Tibial artery (tissue), 4 donors: ENCODE measurements around the gene HLA-C.

Experiments
- DNase-seq, 2 donors: peaks; one replicate each; pipeline ENCODE4 v3.0.0-alpha.2; 2019
- H3K27ac ChIP-seq, 2 donors: fragments of 200-600 bp; sonication (generic) in 1 of 2; 1 replicate in 1 of 2; 2 replicates in 1 of 2; pipeline ENCODE4 v1.5.1; 2018 to 2019; ENCODE audit warnings: mild to moderate bottlenecking in 1 of 2
- H3K27me3 ChIP-seq, 2 donors: fragments of 200-600 bp; sonication (generic) in 1 of 2; one replicate each; pipeline versions ENCODE4 v1.5.1 to v1.6.0; 2016 to 2019
- H3K36me3 ChIP-seq, 3 donors: fragments of 200-600 bp; sonication (generic) in 2 of 3; one replicate each; pipeline ENCODE4 v1.5.1; 2016 to 2019; ENCODE audit warnings: mild to moderate bottlenecking in 2 of 3
- H3K4me1 ChIP-seq, 4 donors: fragments of 200-600 bp; sonication (generic) in 2 of 4; 1 replicate in 3 of 4; 2 replicates in 1 of 4; pipeline ENCODE4 v1.5.1; 2016 to 2019
- H3K4me3 ChIP-seq, 2 donors: fragments of 200-600 bp; sonication (generic) in 1 of 2; 1 replicate in 1 of 2; 2 replicates in 1 of 2; pipeline ENCODE4 v1.5.1; 2018 to 2019; ENCODE audit warnings: mild to moderate bottlenecking in 2 of 2
- H3K9me3 ChIP-seq, 3 donors: fragments of 200-600 bp; sonication (generic) in 1 of 3; one replicate each; pipeline ENCODE4 v1.5.1; 2016 to 2019
- intact Hi-C: fragments of 100-400 bp; cut with DNase I; formaldehyde crosslinking; loops from one replicate; pipeline ENCODE4 v1.15.0; 2023; ENCODE audit warnings: low total_unique reads
- TF ChIP-seq, protein P1 (sequence below), 2 experiments: fragments of 200-600 bp in 1 of 2; fragments of 450-650 bp in 1 of 2; IDR thresholded peaks; one replicate each; pipeline ENCODE4 v1.5.1; 2017 to 2019; ENCODE audit warnings: antibody characterized with exemption in 2 of 2, mild to moderate bottlenecking in 1 of 2, moderate library complexity in 1 of 2

The HLA-C gene

DNA sequence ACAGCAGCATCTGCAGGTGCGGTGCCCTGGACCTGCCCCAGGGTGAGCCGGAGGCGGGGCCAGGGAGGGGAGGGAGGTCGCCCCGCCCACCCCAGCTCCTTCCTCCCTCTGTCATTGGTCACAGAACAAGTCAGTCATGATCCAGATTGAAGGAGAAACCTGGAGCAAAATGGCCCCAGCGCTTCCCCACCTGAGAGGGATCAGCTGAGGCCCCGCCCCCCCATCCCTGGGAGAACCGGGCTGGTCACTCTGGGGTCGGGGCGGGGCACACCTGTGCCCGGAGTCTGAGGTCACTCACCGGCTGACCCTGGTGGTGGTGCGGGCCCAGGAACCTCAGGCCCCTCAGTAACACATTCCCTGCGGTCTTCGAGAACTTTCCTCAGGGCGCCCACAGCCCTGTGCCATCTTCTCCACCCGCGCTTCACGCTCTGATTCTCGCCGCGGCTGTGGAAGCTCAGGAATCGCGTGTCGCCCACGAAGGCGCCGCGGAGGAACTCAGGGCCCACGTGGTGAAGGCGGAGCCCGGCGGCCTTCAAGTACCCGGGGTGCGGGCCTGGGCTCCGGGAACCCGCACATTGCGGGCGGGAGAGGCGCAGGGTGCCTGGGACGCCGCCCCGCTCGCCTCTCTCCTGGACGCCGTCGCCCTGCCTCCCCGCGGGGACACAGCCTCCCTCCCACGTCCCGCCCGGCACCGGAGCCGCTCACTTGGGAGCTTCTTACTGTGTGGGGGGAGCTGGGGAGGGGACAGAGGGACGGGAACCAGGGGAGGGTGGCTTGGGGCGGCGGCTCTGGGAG lies 36.4 kb upstream of the HLA-C start:
- H3K36me3 ChIP-seq: no peaks in the 10 kb centered on the region
- intact Hi-C loops: no loop called here
- no peak overlapping the region for H3K27ac ChIP-seq
- TF ChIP-seq, protein P1, sequence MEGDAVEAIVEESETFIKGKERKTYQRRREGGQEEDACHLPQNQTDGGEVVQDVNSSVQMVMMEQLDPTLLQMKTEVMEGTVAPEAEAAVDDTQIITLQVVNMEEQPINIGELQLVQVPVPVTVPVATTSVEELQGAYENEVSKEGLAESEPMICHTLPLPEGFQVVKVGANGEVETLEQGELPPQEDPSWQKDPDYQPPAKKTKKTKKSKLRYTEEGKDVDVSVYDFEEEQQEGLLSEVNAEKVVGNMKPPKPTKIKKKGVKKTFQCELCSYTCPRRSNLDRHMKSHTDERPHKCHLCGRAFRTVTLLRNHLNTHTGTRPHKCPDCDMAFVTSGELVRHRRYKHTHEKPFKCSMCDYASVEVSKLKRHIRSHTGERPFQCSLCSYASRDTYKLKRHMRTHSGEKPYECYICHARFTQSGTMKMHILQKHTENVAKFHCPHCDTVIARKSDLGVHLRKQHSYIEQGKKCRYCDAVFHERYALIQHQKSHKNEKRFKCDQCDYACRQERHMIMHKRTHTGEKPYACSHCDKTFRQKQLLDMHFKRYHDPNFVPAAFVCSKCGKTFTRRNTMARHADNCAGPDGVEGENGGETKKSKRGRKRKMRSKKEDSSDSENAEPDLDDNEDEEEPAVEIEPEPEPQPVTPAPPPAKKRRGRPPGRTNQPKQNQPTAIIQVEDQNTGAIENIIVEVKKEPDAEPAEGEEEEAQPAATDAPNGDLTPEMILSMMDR (IDR thresholded peaks at IDR 0.05): no peak
- H3K4me3 ChIP-seq: peak overlapping the region; percentile 21 to 37
- H3K27me3 ChIP-seq: peaks cover 0 to 48% of the 10 kb centered on the region in 2 donors
- no peak for DNase-seq
- no peaks in the 10 kb centered on the region for H3K9me3 ChIP-seq
- peaks cover 0 to 11% (median 9%) of the 10 kb centered on the region in 4 donors for H3K4me1 ChIP-seq

- Histone ChIP-seq H3K27ac (no peak overlapping the region), H3K4me3 (no peak overlapping the region), H3K27me3 (peaks cover 0 to 48% of the 10 kb centered on the region in 2 donors), H3K36me3 (no peaks in the 10 kb centered on the region), H3K9me3 (no peaks in the 10 kb centered on the region), H3K4me1 (peaks cover 0 to 11% (median 9%) of the 10 kb centered on the region in 4 donors)
- intact Hi-C loops: no loop called here
- DNase-seq: no peak
- TF ChIP-seq, protein P1 (IDR thresholded peaks at IDR 0.05): no peak
Measured at GRCh38 chr6:31307669-31308049, 35.8 kb upstream of the HLA-C start.

GRCh38 chr6:31305703-31306219 lies 33.9 kb upstream of the HLA-C start:
- intact Hi-C loops: no loop called here
- H3K4me3 ChIP-seq: no peak overlapping the region

GRCh38 chr6:31304683-31305082 lies 32.8 kb upstream of the HLA-C start:
- no peaks in the 10 kb centered on the region for H3K9me3 ChIP-seq
- no peak overlapping the region for H3K27ac ChIP-seq
- TF ChIP-seq, protein P1 (IDR thresholded peaks at IDR 0.05): no peak
- H3K36me3 ChIP-seq: no peaks in the 10 kb centered on the region
- peaks cover 0 to 11% (median 9%) of the 10 kb centered on the region in 4 donors for H3K4me1 ChIP-seq
- DNase-seq: no peak
- peaks cover 0 to 51% of the 10 kb centered on the region in 2 donors for H3K27me3 ChIP-seq
- no peak overlapping the region for H3K4me3 ChIP-seq
- intact Hi-C loops: no loop called here

More at GRCh38 chr6:31305703-31306219, 33.9 kb upstream of the HLA-C start:
- Histone ChIP-seq H3K4me1 (peaks cover 0 to 11% (median 9%) of the 10 kb centered on the region in 4 donors), H3K27me3 (peaks cover 0 to 50% of the 10 kb centered on the region in 2 donors), H3K9me3 (no peaks in the 10 kb centered on the region), H3K36me3 (no peaks in the 10 kb centered on the region), H3K27ac (no peak overlapping the region)
- TF ChIP-seq, protein P1 (IDR thresholded peaks at IDR 0.05): no peak
- DNase-seq: no peak

DNA sequence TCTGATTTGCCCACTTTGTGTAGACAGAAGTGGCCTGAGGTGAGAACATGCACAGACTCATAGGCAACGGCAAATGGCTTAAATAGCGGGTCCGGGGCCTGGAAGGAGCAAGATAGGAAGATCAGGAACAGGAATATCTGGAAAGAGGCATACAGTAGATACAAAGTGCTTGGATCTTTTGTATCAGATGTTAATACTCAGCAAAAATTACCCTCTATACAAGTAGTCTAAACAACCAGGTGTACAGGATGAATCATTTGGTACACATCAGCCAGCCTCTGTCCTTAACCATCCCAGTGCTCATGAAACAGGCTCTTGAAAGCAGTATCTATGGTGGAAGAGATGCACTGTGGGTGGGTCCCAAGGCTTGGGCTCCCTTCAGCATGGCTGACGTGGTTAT lies 28.9 kb upstream of the HLA-C start:
- TF ChIP-seq, protein P1 (IDR thresholded peaks at IDR 0.05): no peak
- Histone ChIP-seq H3K27ac (no peak overlapping the region), H3K4me1 (no peaks in the 10 kb centered on the region), H3K36me3 (no peaks in the 10 kb centered on the region), H3K27me3 (peaks cover 0 to 22% of the 10 kb centered on the region in 2 donors), H3K4me3 (no peak overlapping the region), H3K9me3 (no peaks in the 10 kb centered on the region)
- DNase-seq: no peak
- intact Hi-C loops: no loop called here
